GM18505 (cell line): ENCODE results near the gene HNRNPAB.

Experiments used
- ATAC-seq: cut with Tn5 transposase; IDR thresholded peaks from one replicate; pipeline ENCODE4 v1.9.1; 2021; ENCODE audit not compliant: unreplicated experiment
- POLR2A ChIP-seq: IDR thresholded peaks from 4 replicates; pipeline ENCODE4 v1.6.1; 2011; ENCODE audit warnings: borderline replicate concordance; ENCODE audit not compliant: insufficient read depth, insufficient read length; ENCODE audit errors: extremely low read depth

The HNRNPAB gene

GRCh38 chr5:178201221-178201926 lies 3.0 kb upstream of the HNRNPAB start:
- no peak for ATAC-seq
- TF ChIP-seq POLR2A = no peak

- TF ChIP-seq POLR2A = no peak
- ATAC-seq = no peak
Measured at GRCh38 chr5:178201927-178202235, 2.5 kb upstream of the HNRNPAB start.

GRCh38 chr5:178202541-178202940 lies 1.8 kb upstream of the HNRNPAB start:
- TF ChIP-seq POLR2A = no peak

GRCh38 chr5:178203670-178204181 lies 607 bp upstream of the HNRNPAB start:
- peak; percentile 1 for ATAC-seq
- TF ChIP-seq POLR2A = no peak

More at GRCh38 chr5:178202541-178202940, 1.8 kb upstream of the HNRNPAB start:
- ATAC-seq = no peak

GRCh38 chr5:178204935-178205748 lies 809 bp downstream of the HNRNPAB start:
- TF ChIP-seq POLR2A = no peak
- peak; percentile 54 for ATAC-seq

- TF ChIP-seq POLR2A = no peak
- no peak for ATAC-seq
Measured at GRCh38 chr5:178205749-178206047, 1.4 kb downstream of the HNRNPAB start.

GRCh38 chr5:178206166-178207101 lies 2.1 kb downstream of the HNRNPAB start:
- ATAC-seq = no peak

GRCh38 chr5:178207183-178207916 lies 3.0 kb downstream of the HNRNPAB start:
- ATAC-seq = no peak
- TF ChIP-seq POLR2A = no peak

More at GRCh38 chr5:178206166-178207101, 2.1 kb downstream of the HNRNPAB start:
- no peak for TF ChIP-seq POLR2A

- no peak for TF ChIP-seq POLR2A
- no peak for ATAC-seq
Measured at GRCh38 chr5:178207917-178208280, 3.6 kb downstream of the HNRNPAB start.

GRCh38 chr5:178208540-178209227 lies 4.4 kb downstream of the HNRNPAB start:
- no peak for TF ChIP-seq POLR2A
- no peak for ATAC-seq

- no peak for ATAC-seq
Measured at GRCh38 chr5:178209334-178210072, 5.2 kb downstream of the HNRNPAB start.

More at GRCh38 chr5:178209334-178210072, 5.2 kb downstream of the HNRNPAB start:
- peak; percentile 22 for TF ChIP-seq POLR2A
